Ramos (cell line): ENCODE data around the gene DPEP2.
"Not testable (repeated sequence)": the region's sequence is repeated elsewhere in the genome, so short reads cannot be mapped to it uniquely, and the experiment has no call there.

ENCODE experiments used
- in situ Hi-C: fragments of 300-500 bp; cut with MboI; formaldehyde crosslinking; loops from one replicate; pipeline ENCODE4 v1.14.3; 2022; ENCODE audit warnings: low sequenced_read_pairs; ENCODE audit not compliant: unreplicated experiment

Gene DPEP2

DNA sequence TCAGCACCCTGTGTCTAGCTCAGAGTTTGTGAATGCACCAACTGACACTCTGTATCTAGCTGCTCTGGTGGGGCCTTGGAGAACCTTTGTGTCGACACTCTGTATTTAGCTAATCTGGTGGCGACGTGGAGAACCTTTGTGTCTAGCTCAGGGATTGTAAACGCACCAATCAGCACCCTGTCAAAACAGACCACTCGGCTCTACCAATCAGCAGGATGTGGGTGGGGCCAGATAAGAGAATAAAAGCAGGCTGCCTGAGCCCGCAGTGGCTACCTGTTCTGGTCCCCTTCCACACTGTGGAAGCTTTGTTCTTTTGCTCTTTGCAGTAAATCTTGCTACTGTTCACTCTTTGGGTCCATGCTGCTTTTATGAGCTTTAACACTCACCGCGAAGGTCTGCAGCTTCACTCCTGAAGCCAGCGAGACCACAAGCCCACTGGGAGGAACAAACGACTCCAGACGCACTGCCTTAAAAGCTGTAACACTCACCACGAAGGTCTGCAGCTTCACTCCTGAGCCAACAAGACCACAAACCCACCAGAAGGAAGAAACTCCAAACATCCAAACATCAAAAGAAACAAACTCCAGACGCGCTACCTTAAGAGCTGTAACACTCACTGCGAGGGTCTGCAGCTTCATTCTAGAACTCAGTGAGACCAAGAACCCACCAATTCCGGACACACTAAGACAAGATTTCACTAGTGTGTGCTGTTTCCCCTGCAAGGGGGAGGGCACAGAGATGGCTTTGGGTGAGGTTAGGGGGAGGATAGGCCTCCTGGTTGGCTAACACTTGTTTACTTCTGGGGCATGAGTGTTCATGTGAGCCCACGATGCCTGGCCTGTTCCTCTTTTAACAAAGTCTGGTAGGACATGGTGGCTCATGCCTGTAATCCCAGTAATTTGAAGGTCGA, at the start of gene DPEP2:
Gene DPEP2 (minus strand): TSS at position 706 of the 910 bp plus-strand sequence. CDS start 6,272 bp downstream, outside the sequence.
- in situ Hi-C loops, result loop anchor here (10.0 kb wide), 1 partner anchor 236 kb away; the partner anchor contains the start of gene ESRP2

- in situ Hi-C loops, result loop anchor here (10.0 kb wide), 1 partner anchor 373 kb away; no protein-coding TSS in a partner anchor
These were observed 48.7 kb upstream of the DPEP2 start for GRCh38 chr16:68047987-68048386.

DNA sequence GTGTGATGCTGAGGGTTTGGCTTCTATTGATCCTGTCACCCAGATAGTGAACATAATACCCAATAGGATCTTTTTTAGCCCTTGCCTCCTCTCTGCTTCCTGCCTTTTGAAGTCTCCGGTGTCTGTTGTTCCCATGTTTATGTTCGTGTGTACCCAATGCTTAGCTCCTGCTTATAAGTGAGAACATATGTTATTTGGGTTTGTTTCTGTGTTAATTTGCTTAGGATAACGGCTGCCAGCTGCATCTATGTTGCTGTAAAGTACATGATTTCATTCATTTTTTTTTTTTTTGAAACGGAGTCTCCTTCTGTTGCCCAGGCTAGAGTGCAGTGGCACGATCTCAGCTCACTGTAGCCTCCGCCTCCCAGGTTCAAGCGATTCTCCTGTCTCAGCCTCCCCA, 46.8 kb upstream of the DPEP2 start:
- in situ Hi-C loops, result loop anchor here (10.0 kb wide), 1 partner anchor 371 kb away; no protein-coding TSS in a partner anchor

DNA sequence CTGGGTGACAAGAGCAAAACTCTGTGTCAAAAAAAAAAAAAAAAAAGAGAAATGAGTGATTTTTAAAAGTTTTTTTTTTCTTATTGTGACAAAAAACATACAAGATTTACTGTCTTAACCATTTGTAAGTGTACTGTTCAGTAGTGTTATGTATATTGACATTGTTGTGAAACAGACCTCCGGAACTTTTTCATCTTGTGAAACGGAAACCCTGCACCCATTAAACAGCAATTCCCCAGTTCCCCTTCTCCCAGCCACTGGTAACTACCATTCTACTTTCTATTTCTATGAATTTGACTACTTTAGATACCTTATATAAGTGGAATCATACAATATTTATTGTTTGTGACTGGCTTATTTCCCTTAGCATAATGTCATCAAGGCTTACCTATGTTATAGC, 42.5 kb upstream of the DPEP2 start:
- in situ Hi-C loops, result loop anchor here (10.0 kb wide), 1 partner anchor 367 kb away; no protein-coding TSS in a partner anchor

DNA sequence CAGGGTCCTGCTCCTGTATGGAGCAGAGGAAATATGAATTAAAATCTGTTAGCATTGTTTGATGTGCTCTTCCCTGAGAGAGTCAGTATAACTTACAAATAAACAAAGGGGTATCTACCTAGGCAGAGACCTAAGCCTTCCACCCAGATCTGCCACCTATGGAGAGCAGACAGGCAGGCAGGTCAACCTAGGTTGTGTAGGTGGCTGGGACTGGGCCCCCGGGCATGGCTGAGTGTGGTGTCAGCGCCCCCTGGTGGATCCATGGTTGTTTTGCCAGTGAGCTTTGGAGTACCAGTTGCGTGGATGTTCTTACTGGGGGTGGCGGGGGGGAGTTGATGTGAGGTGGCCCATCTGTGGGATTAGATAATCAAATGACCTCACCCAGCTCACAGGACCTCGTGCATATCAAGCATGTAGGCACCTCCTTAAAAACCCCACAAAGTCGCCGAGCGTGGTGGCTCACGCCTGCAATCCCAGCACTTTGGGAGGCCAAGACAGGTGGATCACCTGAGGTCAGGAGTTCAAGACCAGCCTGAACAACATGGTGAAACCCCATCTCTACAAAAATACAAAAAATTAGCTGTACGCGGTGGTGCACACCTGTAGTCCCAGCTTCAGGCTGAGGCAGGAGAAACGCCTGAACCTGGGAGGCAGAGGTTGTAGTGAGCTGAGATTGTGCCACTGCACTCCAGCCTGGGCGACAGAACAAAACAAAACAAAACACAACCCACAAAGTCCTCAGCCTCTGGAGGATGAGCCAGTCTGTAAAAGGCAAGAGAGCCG, 41.4 kb upstream of the DPEP2 start:
- in situ Hi-C loops, result loop anchor here (10.0 kb wide), 1 partner anchor 366 kb away; no protein-coding TSS in a partner anchor

DNA sequence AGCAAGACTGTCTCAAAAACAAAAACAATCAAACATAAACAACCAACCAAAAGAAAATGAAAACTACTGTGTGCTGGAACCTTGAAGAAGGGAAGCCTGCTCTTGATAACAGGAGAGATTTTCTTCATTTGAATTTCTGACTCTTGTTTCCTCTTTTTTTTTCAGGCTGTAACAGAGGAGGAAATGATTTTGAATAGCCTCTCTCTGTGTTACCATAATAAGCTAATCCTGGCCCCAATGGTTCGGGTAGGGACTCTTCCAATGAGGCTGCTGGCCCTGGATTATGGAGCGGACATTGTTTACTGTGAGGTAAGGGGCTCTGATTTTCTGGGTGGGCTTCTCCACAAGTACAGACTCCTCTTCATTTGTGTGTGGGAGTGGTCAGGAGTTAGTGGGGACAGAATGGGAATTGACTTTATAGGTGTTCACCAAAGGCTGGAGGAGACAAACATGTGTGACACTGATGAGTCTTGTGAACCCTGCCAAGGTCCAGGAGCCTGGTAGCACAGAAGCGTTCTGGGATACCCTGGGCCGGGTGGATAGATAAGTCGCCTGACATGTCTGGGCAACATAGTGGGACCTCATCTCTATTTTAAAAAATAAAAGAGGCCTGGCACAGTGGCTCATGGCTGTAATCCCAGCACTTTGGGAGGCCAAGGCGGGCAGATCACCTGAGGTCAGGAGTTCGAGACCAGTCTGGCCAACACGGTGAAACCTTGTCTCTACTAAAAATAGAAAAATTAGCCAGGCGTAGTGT, 38.7 kb upstream of the DPEP2 start:
- in situ Hi-C loops, result no loop called here

GRCh38 chr16:68035227-68035626, 35.9 kb upstream of the DPEP2 start:
- in situ Hi-C loops, result no loop called here

GRCh38 chr16:68033101-68033500, 33.8 kb upstream of the DPEP2 start:
- in situ Hi-C loops, result no loop called here

- in situ Hi-C loops, result no loop called here
These were observed 32.7 kb upstream of the DPEP2 start for GRCh38 chr16:68031951-68032350.

DNA sequence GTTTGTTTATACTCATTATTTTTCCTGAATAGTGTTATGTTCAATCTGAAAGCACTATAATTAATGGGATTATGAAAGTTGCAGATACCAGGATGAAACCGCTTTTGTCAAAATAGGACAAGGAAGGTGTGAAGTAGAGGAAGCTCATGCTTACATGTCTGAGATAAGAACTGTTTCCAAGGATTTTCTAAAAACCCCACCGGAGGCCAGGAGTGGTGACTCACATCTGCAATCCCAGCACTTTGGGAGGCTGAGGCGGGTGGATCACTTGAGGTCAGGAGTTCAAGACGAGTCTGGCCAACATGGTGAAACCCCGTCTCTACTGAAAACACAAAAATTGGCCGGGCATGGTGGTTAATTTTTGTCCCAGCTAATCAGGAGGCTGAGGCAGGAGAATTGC, 30.8 kb upstream of the DPEP2 start:
- in situ Hi-C loops, result not testable (repeated sequence)

DNA sequence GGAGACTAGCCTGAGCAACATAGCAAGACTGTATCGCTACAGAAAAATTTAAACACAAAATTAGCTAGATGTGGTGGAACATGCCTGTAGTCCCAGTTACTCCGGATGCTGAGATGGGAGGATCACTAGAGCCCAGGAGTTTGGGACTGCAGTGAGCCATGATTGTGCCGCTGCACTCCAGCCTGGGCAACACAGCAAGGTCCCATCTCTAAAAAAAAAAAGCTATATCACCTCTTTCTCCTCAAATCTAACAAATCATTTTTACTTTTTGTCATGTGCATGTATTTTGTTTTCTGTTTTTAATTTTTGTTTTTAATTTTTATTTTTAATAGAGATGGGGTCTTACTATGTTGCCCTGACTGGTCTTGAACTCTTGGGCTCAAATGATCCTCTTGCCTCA, 29.7 kb upstream of the DPEP2 start:
- in situ Hi-C loops, result no loop called here

DNA sequence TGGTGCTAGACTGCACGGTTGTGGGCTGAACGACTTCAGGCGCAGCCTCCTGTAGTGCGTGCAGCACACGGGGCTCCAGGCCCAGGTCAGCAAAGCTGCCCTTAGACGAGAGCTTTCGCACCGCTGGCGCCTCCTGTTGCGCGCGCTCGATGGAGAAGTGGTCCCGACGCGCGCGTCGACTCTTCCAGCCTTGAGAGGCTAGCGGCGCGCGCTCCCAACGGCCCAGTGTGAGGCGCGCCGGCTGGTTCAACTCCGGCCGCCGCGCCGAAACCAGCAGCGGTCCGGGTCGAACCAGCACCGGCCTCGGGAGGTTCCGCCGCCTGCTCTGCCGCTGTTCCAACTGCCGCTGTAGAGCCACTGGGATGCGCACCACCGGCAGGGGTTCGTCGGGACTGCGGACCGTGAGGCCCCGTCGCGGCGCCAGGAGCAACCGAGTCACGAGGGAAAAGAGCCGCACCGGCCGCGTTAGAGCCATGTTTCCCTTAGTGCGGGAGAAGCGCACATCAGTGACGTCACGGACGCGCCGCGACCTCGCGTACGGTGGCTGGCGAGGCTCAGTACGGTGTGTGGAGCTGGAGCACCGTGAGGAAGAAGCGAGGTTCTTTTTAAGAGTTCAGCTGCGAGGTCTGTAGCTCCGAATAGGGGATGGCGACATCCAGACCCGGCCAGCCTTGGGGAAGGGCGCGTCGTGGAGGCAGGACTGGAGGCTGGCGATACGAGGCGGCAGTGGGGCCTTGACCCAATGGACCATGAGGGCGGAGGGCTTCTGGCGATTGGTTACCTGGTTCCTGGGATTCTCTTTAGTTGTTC, 23.6 kb upstream of the DPEP2 start, which contains the start of the genes DDX28 and DUS2:
Gene DDX28 (minus strand): TSS at position 505 of the 810 bp plus-strand sequence. CDS start 30 bp downstream, at position 475.
Gene DUS2 (plus strand): TSS at position 557 of the 810 bp plus-strand sequence. CDS start 14,740 bp downstream, outside the sequence.
- in situ Hi-C loops, result no loop called here

GRCh38 chr16:68022278-68022727, 23.0 kb upstream of the DPEP2 start:
- in situ Hi-C loops, result no loop called here

- in situ Hi-C loops, result no loop called here
These were observed 22.2 kb upstream of the DPEP2 start for GRCh38 chr16:68021490-68021889.

DNA sequence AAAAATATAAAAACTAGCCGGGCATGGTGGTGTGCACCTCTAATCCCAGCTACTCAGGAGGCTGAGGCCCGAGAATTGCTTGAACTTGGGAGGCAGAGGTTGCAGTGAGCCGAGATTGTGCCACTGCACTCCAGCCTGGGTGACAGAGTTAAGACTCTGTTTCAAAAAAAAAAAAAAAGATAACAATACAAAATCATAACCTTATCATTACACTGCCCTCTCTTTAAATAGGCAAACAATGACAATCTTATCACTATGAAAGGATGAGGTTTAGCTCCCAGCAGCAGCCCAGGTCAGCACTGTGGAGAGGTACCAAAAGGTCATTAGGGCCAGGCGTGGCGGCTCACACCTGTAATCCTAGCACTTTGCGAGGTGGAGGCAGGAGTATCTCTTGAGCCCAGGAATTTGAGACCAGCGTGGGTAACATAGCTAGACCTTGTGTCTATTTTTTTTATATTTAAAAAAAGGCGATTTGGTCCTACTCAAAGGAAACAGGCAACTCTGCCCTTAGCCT, 19.9 kb upstream of the DPEP2 start:
- in situ Hi-C loops, result no loop called here

GRCh38 chr16:68015681-68016080, 16.4 kb upstream of the DPEP2 start, which contains the start of gene DPEP2NB:
DPEP2NB (minus strand) TSS chr16:68015911; CDS start chr16:68015770, 141 bp downstream.
- in situ Hi-C loops, result no loop called here

GRCh38 chr16:68013440-68013839, 14.2 kb upstream of the DPEP2 start:
- in situ Hi-C loops, result no loop called here

GRCh38 chr16:68009872-68010271, 10.6 kb upstream of the DPEP2 start:
- in situ Hi-C loops, result not testable (repeated sequence)
